Naive thymus-derived CD8-positive, alpha-beta T cell (primary cell): ENCODE data around the gene TGFBR3. TPM values are rescaled to one million over a fixed set of nuclear protein-coding genes. Genes with fewer than 3 reads are reported as not detected.
"Not testable (repeated sequence)": the region's sequence is repeated elsewhere in the genome, so short reads cannot be mapped to it uniquely, and the experiment has no call there.

Experiments
- ATAC-seq, 2 donors: fragments of 150-1000 bp; cut with Tn5 transposase in 1 of 2; sonication (Bioruptor Pico), chemical (Tn5 transposase) in 1 of 2; 1 replicate in 1 of 2; 2 replicates in 1 of 2; pipeline ENCODE4 v1.10.0; 2021; ENCODE audit warnings: mild to moderate bottlenecking in 2 of 2, moderate library complexity in 2 of 2
- POLR2A ChIA-PET: fragments of 350-600 bp; sonication (Branson Sonifier 250); formaldehyde crosslinking; loops from one replicate; lab custom pipeline; 2021; ENCODE audit warnings: antibody characterized with exemption; lab: Charles Lee
- DNase-seq, 10 donors: peaks; one replicate each; pipeline versions ENCODE4 v3.0.0 to v3.0.0-alpha.2; 2020 to 2022
- H3K27ac Mint-ChIP-seq, 10 donors: one replicate each; pipeline ENCODE4 v1.8.0; 2020 to 2022; ENCODE audit warnings: mild to moderate bottlenecking in 10 of 10, mixed read lengths in 10 of 10, moderate library complexity in 4 of 10, inconsistent platforms in 1 of 10
- H3K27me3 Mint-ChIP-seq, 5 donors: one replicate each; pipeline ENCODE4 v1.8.0; 2021 to 2022; ENCODE audit warnings: mixed read lengths in 5 of 5
- H3K36me3 Mint-ChIP-seq, 3 donors: one replicate each; pipeline ENCODE4 v1.8.0; 2020 to 2022; ENCODE audit warnings: mixed read lengths in 3 of 3, mild to moderate bottlenecking in 2 of 3, inconsistent platforms in 1 of 3
- H3K4me1 Mint-ChIP-seq, 4 donors: one replicate each; pipeline ENCODE4 v1.8.0; 2021 to 2022; ENCODE audit warnings: mixed read lengths in 4 of 4
- H3K4me3 Mint-ChIP-seq, 10 donors: one replicate each; pipeline ENCODE4 v1.8.0; 2020 to 2022; ENCODE audit warnings: mild to moderate bottlenecking in 10 of 10, mixed read lengths in 10 of 10, moderate library complexity in 6 of 10, inconsistent platforms in 1 of 10
- H3K9me3 Mint-ChIP-seq, 9 donors: one replicate each; pipeline ENCODE4 v1.8.0; 2020 to 2022; ENCODE audit warnings: mixed read lengths in 9 of 9, mild to moderate bottlenecking in 3 of 9, inconsistent platforms in 1 of 9, moderate library complexity in 1 of 9
- polyA plus RNA-seq, 3 donors: library from polyadenylated mRNA; unstranded; fragments of 300-500 nt; fragmentation: Illumina TruSeq; gene quantifications; one replicate each; pipeline ENCODE4 v1.2.3, GENCODE V29; 2021
- total RNA-seq, 8 experiments: library from RNA in 2 of 8; stranded (reverse) in 2 of 8; gene quantifications; one replicate each; pipeline ENCODE4 v1.2.3 and lab custom pipeline; 2021 to 2026

The TGFBR3 gene
- total and polyA plus RNA-seq, 5 experiments from 2014 or later = 6.1 to 67.6 (median 11.6) TPM

GRCh38 chr1:91843843-91844242 lies 42.1 kb downstream of the TGFBR3 start:
- ATAC-seq (no peak), DNase-seq (no peak)
- Mint-ChIP-seq H3K4me1 (peaks cover 3 to 33% (median 11%) of the 10 kb centered on the region in 4 donors), H3K9me3 (peaks cover 0 to 11% (median 0%) of the 10 kb centered on the region in 9 donors), H3K27me3 (no peaks in the 10 kb centered on the region), H3K4me3 (no peak overlapping the region), H3K27ac (peak overlapping the region in 1 of 10 donors; percentile 32), H3K36me3 (peaks cover 0 to 8% (median 0%) of the 10 kb centered on the region in 3 donors)
- POLR2A ChIA-PET = interaction anchor here (0.5 kb wide), 1 partner anchor 159 kb away, joined by 5 read pairs; no protein-coding TSS in a partner anchor

GRCh38 chr1:91842563-91842962 lies 43.4 kb downstream of the TGFBR3 start:
- POLR2A ChIA-PET = no interaction called here
- Mint-ChIP-seq H3K27ac (no peak overlapping the region), H3K36me3 (peaks cover 0 to 8% (median 1%) of the 10 kb centered on the region in 3 donors), H3K27me3 (no peaks in the 10 kb centered on the region), H3K4me1 (peaks cover 2 to 34% (median 8%) of the 10 kb centered on the region in 4 donors), H3K4me3 (no peak overlapping the region), H3K9me3 (peaks cover 0 to 11% (median 0%) of the 10 kb centered on the region in 9 donors)
- ATAC-seq (no peak), DNase-seq (no peak)

GRCh38 chr1:91842056-91842455 lies 43.9 kb downstream of the TGFBR3 start:
- H3K36me3 Mint-ChIP-seq = peaks cover 0 to 8% (median 1%) of the 10 kb centered on the region in 3 donors
- POLR2A ChIA-PET = no interaction called here
- peaks cover 0 to 34% (median 8%) of the 10 kb centered on the region in 4 donors for H3K4me1 Mint-ChIP-seq
- no peak overlapping the region for H3K27ac Mint-ChIP-seq
- ATAC-seq (no peak), DNase-seq (no peak)
- H3K27me3 Mint-ChIP-seq = no peaks in the 10 kb centered on the region
- H3K9me3 Mint-ChIP-seq = peaks cover 0 to 11% (median 0%) of the 10 kb centered on the region in 9 donors
- H3K4me3 Mint-ChIP-seq = no peak overlapping the region

GRCh38 chr1:91840276-91840675 lies 45.7 kb downstream of the TGFBR3 start:
- ATAC-seq, H3K27ac Mint-ChIP-seq, H3K36me3 Mint-ChIP-seq, H3K27me3 Mint-ChIP-seq, DNase-seq, H3K4me3 Mint-ChIP-seq, POLR2A ChIA-PET: not testable (repeated sequence)
- peaks cover 0 to 11% (median 0%) of the 10 kb centered on the region in 9 donors for H3K9me3 Mint-ChIP-seq
- H3K4me1 Mint-ChIP-seq = peaks cover 0 to 23% (median 5%) of the 10 kb centered on the region in 4 donors

GRCh38 chr1:91836331-91837040 lies 49.5 kb downstream of the TGFBR3 start:
- POLR2A ChIA-PET = no interaction called here

DNA sequence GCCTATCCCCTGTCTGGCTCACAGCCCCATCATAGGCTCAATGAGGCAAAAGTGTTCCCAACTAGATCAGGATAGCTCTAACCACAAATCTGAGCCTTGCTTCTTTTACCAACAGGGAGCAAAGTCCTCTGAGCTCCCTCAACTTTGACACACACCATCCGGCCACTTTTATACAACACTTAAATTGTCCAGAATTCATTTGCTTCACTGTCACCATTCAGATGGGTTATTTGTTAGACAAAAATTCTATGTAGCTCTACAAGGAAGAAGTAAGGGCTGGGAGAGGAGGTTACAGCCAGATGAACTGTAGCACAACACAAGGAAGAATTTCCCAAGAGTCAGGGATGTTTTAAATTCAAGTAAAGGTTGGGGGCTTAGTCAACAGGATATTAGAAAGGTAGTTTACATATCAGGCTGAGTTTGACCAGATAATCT lies 50.8 kb downstream of the TGFBR3 start:
- Mint-ChIP-seq H3K36me3 (peaks cover 0 to 5% (median 0%) of the 10 kb centered on the region in 3 donors), H3K4me3 (no peak overlapping the region), H3K4me1 (peaks cover 12 to 30% (median 14%) of the 10 kb centered on the region in 4 donors), H3K27ac (peak overlapping the region in 4 of 10 donors; percentile 6 to 63 (median 58)), H3K27me3 (no peaks in the 10 kb centered on the region), H3K9me3 (no peaks in the 10 kb centered on the region)
- DNase-seq (no peak), ATAC-seq (no peak)
- POLR2A ChIA-PET = no interaction called here

More at GRCh38 chr1:91836331-91837040, 49.5 kb downstream of the TGFBR3 start:
- Mint-ChIP-seq H3K4me1 (peaks cover under 1 to 20% (median 2%) of the 10 kb centered on the region in 4 donors), H3K4me3 (no peak overlapping the region), H3K36me3 (peaks cover 0 to 5% (median 0%) of the 10 kb centered on the region in 3 donors), H3K27ac (no peak overlapping the region), H3K27me3 (no peaks in the 10 kb centered on the region), H3K9me3 (no peaks in the 10 kb centered on the region)
- DNase-seq = no peak
- no peak for ATAC-seq

GRCh38 chr1:91834549-91834948 lies 51.4 kb downstream of the TGFBR3 start:
- H3K27ac Mint-ChIP-seq, H3K4me3 Mint-ChIP-seq, DNase-seq, POLR2A ChIA-PET, ATAC-seq, H3K27me3 Mint-ChIP-seq, H3K9me3 Mint-ChIP-seq, H3K36me3 Mint-ChIP-seq: not testable (repeated sequence)
- peaks cover 12 to 36% (median 18%) of the 10 kb centered on the region in 4 donors for H3K4me1 Mint-ChIP-seq

DNA sequence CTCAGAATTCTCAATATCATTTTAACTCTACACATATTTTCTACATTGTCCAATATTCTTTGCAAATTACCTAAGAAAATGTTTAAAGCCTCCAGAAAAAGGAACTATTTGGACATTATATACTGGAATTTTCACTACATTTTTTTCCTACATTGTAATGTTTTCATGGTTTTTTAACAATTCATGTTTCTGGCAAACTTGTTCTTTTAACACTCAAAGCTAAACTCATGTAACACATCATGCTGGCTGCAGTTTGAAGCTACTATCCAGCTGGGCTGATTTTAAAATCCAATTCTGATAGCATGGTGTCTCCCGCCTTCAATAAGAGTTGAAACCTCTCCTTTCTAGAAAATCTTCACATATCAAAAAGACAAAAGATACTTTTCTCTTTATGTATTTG lies 52.0 kb downstream of the TGFBR3 start:
- H3K27me3 Mint-ChIP-seq = no peaks in the 10 kb centered on the region

GRCh38 chr1:91831132-91831930 lies 54.6 kb downstream of the TGFBR3 start:
- no peaks in the 10 kb centered on the region for H3K27me3 Mint-ChIP-seq
- H3K4me1 Mint-ChIP-seq = peaks cover 15 to 44% (median 20%) of the 10 kb centered on the region in 4 donors
- H3K9me3 Mint-ChIP-seq = no peaks in the 10 kb centered on the region
- no peak for ATAC-seq
- POLR2A ChIA-PET = interaction anchor here (1.4 kb wide), 1 partner anchor 16 kb away, joined by 3 read pairs; no protein-coding TSS in a partner anchor
- peak overlapping the region in 1 of 10 donors; percentile 6 for H3K4me3 Mint-ChIP-seq
- no peak for DNase-seq
- peak overlapping the region in 2 of 10 donors; percentile 13 to 62 for H3K27ac Mint-ChIP-seq
- H3K36me3 Mint-ChIP-seq = peaks cover 0 to 4% (median 0%) of the 10 kb centered on the region in 3 donors

More for the DNA sequence above, 52.0 kb downstream of the TGFBR3 start:
- DNase-seq = no peak
- H3K9me3 Mint-ChIP-seq = no peaks in the 10 kb centered on the region
- no peak overlapping the region for H3K27ac Mint-ChIP-seq
- H3K36me3 Mint-ChIP-seq = peaks cover 0 to 5% (median 0%) of the 10 kb centered on the region in 3 donors
- ATAC-seq = no peak
- no peak overlapping the region for H3K4me3 Mint-ChIP-seq
- H3K4me1 Mint-ChIP-seq = peaks cover 12 to 41% (median 18%) of the 10 kb centered on the region in 4 donors
- POLR2A ChIA-PET = interaction anchor here (0.7 kb wide), 1 partner anchor 317 kb away, joined by 5 read pairs; no protein-coding TSS in a partner anchor

GRCh38 chr1:91830242-91831131 lies 55.5 kb downstream of the TGFBR3 start:
- POLR2A ChIA-PET = interaction anchor here (0.6 kb wide), 1 partner anchor 88 kb away, joined by 5 read pairs; no protein-coding TSS in a partner anchor
- H3K9me3 Mint-ChIP-seq = no peaks in the 10 kb centered on the region
- ATAC-seq (peak in 1 of 2 donors; percentile 32), DNase-seq (no peak)
- H3K27me3 Mint-ChIP-seq = no peaks in the 10 kb centered on the region
- peaks cover 0 to 4% (median 0%) of the 10 kb centered on the region in 3 donors for H3K36me3 Mint-ChIP-seq
- H3K27ac Mint-ChIP-seq = peak overlapping the region in 7 of 10 donors; percentile 13 to 77 (median 43)
- peaks cover 15 to 48% (median 20%) of the 10 kb centered on the region in 4 donors for H3K4me1 Mint-ChIP-seq
- peak overlapping the region in 4 of 10 donors; percentile 6 to 26 (median 14) for H3K4me3 Mint-ChIP-seq

GRCh38 chr1:91829293-91830153 lies 56.4 kb downstream of the TGFBR3 start:
- POLR2A ChIA-PET = no interaction called here
- Mint-ChIP-seq H3K27ac (peak overlapping the region in 3 of 10 donors; percentile 13 to 54 (median 44)), H3K9me3 (no peaks in the 10 kb centered on the region), H3K36me3 (peaks cover 0 to 4% (median 0%) of the 10 kb centered on the region in 3 donors), H3K4me3 (no peak overlapping the region), H3K4me1 (peaks cover 13 to 47% (median 20%) of the 10 kb centered on the region in 4 donors), H3K27me3 (no peaks in the 10 kb centered on the region)
- ATAC-seq (no peak), DNase-seq (no peak)
